WTC11 (cell line): ENCODE measurements around the gene CCR2.

Experiments used
- CTCF ChIP-seq: fragments of 200-600 bp; IDR thresholded peaks from 2 replicates; pipeline ENCODE4 v1.8.0; 2022; ENCODE audit warnings: antibody characterized with exemption
- GABPB1 ChIP-seq: sonication (generic); formaldehyde crosslinking; IDR thresholded peaks from 2 replicates; pipeline ENCODE4 v1.8.1; 2023; ENCODE audit warnings: mild to moderate bottlenecking, missing genetic modification reagents
- IRF2 ChIP-seq: sonication (generic); formaldehyde crosslinking; IDR thresholded peaks from 2 replicates; pipeline ENCODE4 v1.8.0; 2022; ENCODE audit warnings: low read depth, missing genetic modification reagents, borderline replicate concordance
- JUN ChIP-seq: sonication (generic); formaldehyde crosslinking; IDR thresholded peaks from 2 replicates; pipeline ENCODE4 v1.8.0; 2023; ENCODE audit warnings: mild to moderate bottlenecking, missing genetic modification reagents
- KAT7 ChIP-seq: sonication (generic); formaldehyde crosslinking; IDR thresholded peaks from 2 replicates; pipeline ENCODE4 v1.8.1; 2023; ENCODE audit warnings: missing genetic modification reagents, mild to moderate bottlenecking, borderline replicate concordance
- USF2 ChIP-seq: sonication (generic); formaldehyde crosslinking; IDR thresholded peaks from 2 replicates; pipeline ENCODE4 v1.8.1; 2023; ENCODE audit warnings: mild to moderate bottlenecking, missing genetic modification reagents, moderate library complexity
- ZNF138 ChIP-seq: sonication (generic); formaldehyde crosslinking; conservative IDR thresholded peaks from 2 replicates; pipeline ENCODE4 v1.8.1; 2022; ENCODE audit warnings: mild to moderate bottlenecking, moderate library complexity, missing genetic modification reagents

GRCh38 chr3:46368569-46368968 is 14.7 kb downstream of the CCR2 start:
- no peak for TF ChIP-seq ZNF138 (CRISPR knock-in tag)
- no peak for TF ChIP-seq GABPB1 (CRISPR knock-in tag)
- no peak for TF ChIP-seq CTCF
- no peak for TF ChIP-seq USF2
- no peak for TF ChIP-seq JUN (CRISPR knock-in tag)
- no peak for TF ChIP-seq KAT7 (CRISPR knock-in tag)
- no peak for TF ChIP-seq IRF2 (CRISPR knock-in tag)
